CD8-positive, alpha-beta memory T cell (primary cell): Measurements from ENCODE around the gene MCEMP1. TPM values are rescaled to one million over a fixed set of nuclear protein-coding genes. Genes with fewer than 3 reads are reported as not detected.
"Not testable (repeated sequence)": the region's sequence is repeated elsewhere in the genome, so short reads cannot be mapped to it uniquely, and the experiment has no call there.

Experiments
- CTCF ChIA-PET: fragments of 350-600 bp; sonication (Branson Sonifier 250); formaldehyde crosslinking; loops from one replicate; lab custom pipeline; 2021; ENCODE audit warnings: antibody characterized with exemption; lab: Charles Lee
- POLR2A ChIA-PET: fragments of 350-600 bp; sonication (Branson Sonifier 250); formaldehyde crosslinking; loops from one replicate; lab custom pipeline; 2021; ENCODE audit warnings: antibody characterized with exemption; lab: Charles Lee
- DNase-seq, 5 donors: peaks; one replicate each; pipeline versions ENCODE4 v3.0.0 to v3.0.0-alpha.2; 2020 to 2022; ENCODE audit warnings: mixed read lengths in 1 of 5
- H3K27ac ChIP-seq: one replicate; pipeline ENCODE4 v1.7.0; 2013; ENCODE audit warnings: low read depth, mild to moderate bottlenecking, low read length, moderate library complexity
- H3K27me3 ChIP-seq: 2 replicates; pipeline ENCODE4 v1.7.0; 2013; ENCODE audit warnings: low read length, mild to moderate bottlenecking; ENCODE audit not compliant: insufficient read depth, poor library complexity, severe bottlenecking
- H3K36me3 ChIP-seq: 2 replicates; pipeline ENCODE4 v1.7.0; 2013; ENCODE audit warnings: mild to moderate bottlenecking, low read length, moderate library complexity; ENCODE audit not compliant: insufficient read depth
- H3K4me1 ChIP-seq: 2 replicates; pipeline ENCODE4 v1.7.0; 2013; ENCODE audit warnings: mild to moderate bottlenecking, low read length, moderate library complexity; ENCODE audit not compliant: insufficient read depth
- H3K4me3 ChIP-seq: 2 replicates; pipeline ENCODE4 v1.7.0; 2013; ENCODE audit warnings: mild to moderate bottlenecking, low read length
- H3K9me3 ChIP-seq: 2 replicates; pipeline ENCODE4 v1.7.0; 2013; ENCODE audit warnings: mild to moderate bottlenecking, low read length
- H3K27ac Mint-ChIP-seq, 8 donors: one replicate each; pipeline ENCODE4 v1.8.0; 2020 to 2021; ENCODE audit warnings: mixed read lengths in 8 of 8, mild to moderate bottlenecking in 6 of 8, inconsistent platforms in 3 of 8, moderate library complexity in 3 of 8
- H3K27me3 Mint-ChIP-seq, 2 donors: one replicate each; pipeline ENCODE4 v1.8.0; 2020 to 2021; ENCODE audit warnings: mixed read lengths in 2 of 2, mild to moderate bottlenecking in 1 of 2, moderate library complexity in 1 of 2
- H3K36me3 Mint-ChIP-seq, 3 donors: one replicate each; pipeline ENCODE4 v1.8.0; 2020 to 2021; ENCODE audit warnings: mixed read lengths in 3 of 3, inconsistent platforms in 1 of 3, mild to moderate bottlenecking in 1 of 3
- H3K4me1 Mint-ChIP-seq, 3 donors: one replicate each; pipeline ENCODE4 v1.8.0; 2020 to 2021; ENCODE audit warnings: mixed read lengths in 3 of 3, inconsistent platforms in 1 of 3, mild to moderate bottlenecking in 1 of 3
- H3K4me3 Mint-ChIP-seq, 7 donors: one replicate each; pipeline ENCODE4 v1.8.0; 2020 to 2021; ENCODE audit warnings: mixed read lengths in 7 of 7, mild to moderate bottlenecking in 6 of 7, moderate library complexity in 4 of 7, inconsistent platforms in 2 of 7
- H3K9me3 Mint-ChIP-seq, 5 donors: one replicate each; pipeline ENCODE4 v1.8.0; 2020 to 2022; ENCODE audit warnings: mixed read lengths in 5 of 5, mild to moderate bottlenecking in 3 of 5, moderate library complexity in 2 of 5, inconsistent platforms in 1 of 5
- polyA plus RNA-seq: library from polyadenylated mRNA; unstranded; fragments of 300-500 nt; fragmentation: Illumina TruSeq; gene quantifications from one replicate; pipeline ENCODE4 v1.2.3, GENCODE V29; 2021
- total RNA-seq, 2 experiments: library from RNA; stranded (reverse); gene quantifications; one replicate each; pipeline ENCODE4 v1.2.3, GENCODE V29; 2021

Gene MCEMP1
- total and polyA plus RNA-seq, 3 experiments from 2014 or later = not detected

- peaks cover 18 to 33% (median 24%) of the 10 kb centered on the region in 3 donors for H3K4me1 Mint-ChIP-seq
- H3K27me3 ChIP-seq = no peaks in the 10 kb centered on the region
- no peak overlapping the region for H3K4me3 ChIP-seq
- ChIA-PET POLR2A (interaction anchor here (1.2 kb wide), 1 partner anchor 12 kb away, joined by 4 read pairs; the partner anchor contains the start of genes PET100 and XAB2), CTCF (interaction anchor here (1.2 kb wide), 1 partner anchor 39 kb away, joined by 3 read pairs; the partner anchor contains the start of gene TRAPPC5)
- no peaks in the 10 kb centered on the region for H3K27me3 Mint-ChIP-seq
- peaks cover 0 to 47% (median 10%) of the 10 kb centered on the region in 3 donors for H3K36me3 Mint-ChIP-seq
- peak overlapping the region in 1 of 7 donors; percentile 48 for H3K4me3 Mint-ChIP-seq
- H3K4me1 ChIP-seq = peaks cover 17% of the 10 kb centered on the region
- no peaks in the 10 kb centered on the region for H3K9me3 Mint-ChIP-seq
- peak in 1 of 5 donors; percentile 39 for DNase-seq
- H3K9me3 ChIP-seq = no peaks in the 10 kb centered on the region
- peak overlapping the region in 1 of 8 donors; percentile 47 for H3K27ac Mint-ChIP-seq
- H3K27ac ChIP-seq = no peak overlapping the region
- H3K36me3 ChIP-seq = no peaks in the 10 kb centered on the region
Measured at GRCh38 chr19:7641290-7642276, 35.3 kb upstream of the MCEMP1 start.

- peaks cover 15 to 29% (median 22%) of the 10 kb centered on the region in 3 donors for H3K4me1 Mint-ChIP-seq
- CTCF ChIA-PET = no interaction called here
Measured at GRCh38 chr19:7642295-7643030, 34.4 kb upstream of the MCEMP1 start.

GRCh38 chr19:7643031-7643415 is 33.9 kb upstream of the MCEMP1 start:
- ChIA-PET CTCF (no interaction called here), POLR2A (no interaction called here)
- Mint-ChIP-seq H3K27me3 (no peaks in the 10 kb centered on the region), H3K4me3 (no peak overlapping the region), H3K9me3 (no peaks in the 10 kb centered on the region), H3K27ac (peak overlapping the region in 2 of 8 donors; percentile 61 to 91), H3K36me3 (peaks cover 0 to 53% (median 10%) of the 10 kb centered on the region in 3 donors), H3K4me1 (peaks cover 11 to 23% (median 17%) of the 10 kb centered on the region in 3 donors)
- H3K4me3 ChIP-seq = no peak overlapping the region
- DNase-seq = no peak
- H3K4me1 ChIP-seq = peaks cover 7% of the 10 kb centered on the region
- no peaks in the 10 kb centered on the region for H3K36me3 ChIP-seq
- no peaks in the 10 kb centered on the region for H3K27me3 ChIP-seq
- H3K9me3 ChIP-seq = no peaks in the 10 kb centered on the region
- H3K27ac ChIP-seq = no peak overlapping the region

More at GRCh38 chr19:7642295-7643030, 34.4 kb upstream of the MCEMP1 start:
- no peak overlapping the region for H3K4me3 ChIP-seq
- H3K27ac ChIP-seq = no peak overlapping the region
- no peaks in the 10 kb centered on the region for H3K27me3 ChIP-seq
- DNase-seq = peak in 1 of 5 donors; percentile 43
- H3K4me1 ChIP-seq = peaks cover 13% of the 10 kb centered on the region
- H3K36me3 ChIP-seq = no peaks in the 10 kb centered on the region
- Mint-ChIP-seq H3K27me3 (no peaks in the 10 kb centered on the region), H3K9me3 (no peaks in the 10 kb centered on the region), H3K27ac (peak overlapping the region in 1 of 8 donors; percentile 91), H3K36me3 (peaks cover 0 to 48% (median 10%) of the 10 kb centered on the region in 3 donors), H3K4me3 (no peak overlapping the region)
- no peaks in the 10 kb centered on the region for H3K9me3 ChIP-seq
- POLR2A ChIA-PET = interaction anchor here (1.2 kb wide), 1 partner anchor 12 kb away, joined by 4 read pairs; the partner anchor contains the start of genes PET100 and XAB2

- Mint-ChIP-seq H3K36me3 (peaks cover 0 to 55% (median 10%) of the 10 kb centered on the region in 3 donors), H3K27ac (peak overlapping the region in 2 of 8 donors; percentile 6 to 61), H3K4me1 (peaks cover 9 to 16% (median 16%) of the 10 kb centered on the region in 3 donors)
- CTCF ChIA-PET, H3K27me3 ChIP-seq, H3K4me3 ChIP-seq, H3K9me3 ChIP-seq, H3K27me3 Mint-ChIP-seq, H3K4me1 ChIP-seq, H3K4me3 Mint-ChIP-seq, H3K27ac ChIP-seq, H3K36me3 ChIP-seq, POLR2A ChIA-PET, H3K9me3 Mint-ChIP-seq: not testable (repeated sequence)
- DNase-seq = peak in 3 of 5 donors; percentile 18 to 45 (median 24)
Measured at GRCh38 chr19:7643629-7644549, 33.0 kb upstream of the MCEMP1 start.

GRCh38 chr19:7644550-7644877 is 32.4 kb upstream of the MCEMP1 start:
- H3K4me1 ChIP-seq = no peaks in the 10 kb centered on the region
- Mint-ChIP-seq H3K36me3 (peaks cover 0 to 54% (median 9%) of the 10 kb centered on the region in 3 donors), H3K27ac (no peak overlapping the region), H3K9me3 (no peaks in the 10 kb centered on the region), H3K4me3 (no peak overlapping the region), H3K4me1 (peaks cover 7 to 15% (median 10%) of the 10 kb centered on the region in 3 donors), H3K27me3 (no peaks in the 10 kb centered on the region)
- ChIA-PET CTCF (no interaction called here), POLR2A (no interaction called here)
- H3K4me3 ChIP-seq = no peak overlapping the region
- H3K36me3 ChIP-seq = no peaks in the 10 kb centered on the region
- H3K27me3 ChIP-seq = no peaks in the 10 kb centered on the region
- no peaks in the 10 kb centered on the region for H3K9me3 ChIP-seq
- no peak for DNase-seq
- H3K27ac ChIP-seq = no peak overlapping the region

GRCh38 chr19:7645163-7645562 is 31.7 kb upstream of the MCEMP1 start:
- H3K9me3 ChIP-seq = no peaks in the 10 kb centered on the region
- Mint-ChIP-seq H3K4me3 (no peak overlapping the region), H3K9me3 (no peaks in the 10 kb centered on the region), H3K27ac (peak overlapping the region in 1 of 8 donors; percentile 76), H3K4me1 (peaks cover under 1 to 8% (median 4%) of the 10 kb centered on the region in 3 donors), H3K27me3 (no peaks in the 10 kb centered on the region), H3K36me3 (peaks cover 0 to 48% (median 4%) of the 10 kb centered on the region in 3 donors)
- POLR2A ChIA-PET = no interaction called here
- no peaks in the 10 kb centered on the region for H3K4me1 ChIP-seq
- H3K27ac ChIP-seq = no peak overlapping the region
- H3K36me3 ChIP-seq = no peaks in the 10 kb centered on the region
- CTCF ChIA-PET = no interaction called here
- no peak overlapping the region for H3K4me3 ChIP-seq
- no peaks in the 10 kb centered on the region for H3K27me3 ChIP-seq
- no peak for DNase-seq

- Histone ChIP-seq H3K4me3 (no peak overlapping the region), H3K27me3 (no peaks in the 10 kb centered on the region), H3K9me3 (no peaks in the 10 kb centered on the region), H3K36me3 (no peaks in the 10 kb centered on the region), H3K4me1 (no peaks in the 10 kb centered on the region), H3K27ac (no peak overlapping the region)
- peaks cover 0 to 43% (median 2%) of the 10 kb centered on the region in 3 donors for H3K36me3 Mint-ChIP-seq
- no peaks in the 10 kb centered on the region for H3K9me3 Mint-ChIP-seq
- H3K27ac Mint-ChIP-seq = peak overlapping the region in 2 of 8 donors; percentile 73 to 76
- H3K4me1 Mint-ChIP-seq = peaks cover 0 to 4% (median 0%) of the 10 kb centered on the region in 3 donors
- H3K4me3 Mint-ChIP-seq = no peak overlapping the region
- no peak for DNase-seq
- H3K27me3 Mint-ChIP-seq = no peaks in the 10 kb centered on the region
- POLR2A ChIA-PET = no interaction called here
- CTCF ChIA-PET = no interaction called here
Measured at GRCh38 chr19:7645656-7646425, 31.0 kb upstream of the MCEMP1 start.
